CD4-positive, alpha-beta T cell (primary cell): ENCODE measurements around the gene ZNF318. TPM values are rescaled to one million over a fixed set of nuclear protein-coding genes. Genes with fewer than 3 reads are reported as not detected.
"Not testable (repeated sequence)": the region's sequence is repeated elsewhere in the genome, so short reads cannot be mapped to it uniquely, and the experiment has no call there.

ENCODE experiments used
- ATAC-seq: fragments of 200-7000 bp; cut with Tn5 transposase; one replicate; pipeline ENCODE4 v1.10.0; 2022; ENCODE audit warnings: mild to moderate bottlenecking; ENCODE audit not compliant: poor library complexity
- CTCF ChIA-PET: fragments of 350-600 bp; sonication (Branson Sonifier 250); formaldehyde crosslinking; loops from one replicate; lab custom pipeline; 2021; ENCODE audit warnings: antibody characterized with exemption, inconsistent platforms; lab: Charles Lee
- POLR2A ChIA-PET: fragments of 350-600 bp; sonication (Branson Sonifier 250); formaldehyde crosslinking; loops from one replicate; lab custom pipeline; 2021; ENCODE audit warnings: antibody characterized with exemption, inconsistent platforms; lab: Charles Lee
- DNase-seq, 14 experiments: peaks; one replicate each; pipeline ENCODE4 v3.0.0-alpha.2; 2013 to 2020; ENCODE audit warnings: mixed read lengths in 2 of 14
- H3K27ac ChIP-seq, 2 donors: one replicate each; pipeline versions ENCODE4 v1.5.1 to v1.7.0; 2013; ENCODE audit warnings: low read length in 2 of 2, low read depth in 1 of 2, mild to moderate bottlenecking in 1 of 2
- H3K27me3 ChIP-seq, 2 experiments: 1 replicate in 1 of 2; 2 replicates in 1 of 2; pipeline versions ENCODE4 v1.6.1 to v1.7.0; 2013; ENCODE audit warnings: low read length in 2 of 2, control low read depth in 1 of 2, mild to moderate bottlenecking in 1 of 2, moderate library complexity in 1 of 2; ENCODE audit not compliant: insufficient read depth in 2 of 2, control insufficient read depth in 1 of 2
- H3K36me3 ChIP-seq: one replicate; pipeline ENCODE4 v1.6.1; 2013; ENCODE audit warnings: low read length, control low read depth; ENCODE audit not compliant: insufficient read depth
- H3K4me1 ChIP-seq: one replicate; pipeline ENCODE4 v1.6.1; 2013; ENCODE audit warnings: low read length, control low read depth; ENCODE audit not compliant: insufficient read depth
- H3K4me3 ChIP-seq: one replicate; pipeline ENCODE4 v1.5.1; 2013; ENCODE audit warnings: mild to moderate bottlenecking, low read length, moderate library complexity
- H3K9me3 ChIP-seq, 2 experiments: 1 replicate in 1 of 2; 2 replicates in 1 of 2; pipeline versions ENCODE4 v1.6.1 to v1.7.0; 2013; ENCODE audit warnings: low read length in 2 of 2, mild to moderate bottlenecking in 2 of 2, control low read depth in 1 of 2, moderate library complexity in 1 of 2; ENCODE audit not compliant: control insufficient read depth in 1 of 2, insufficient read depth in 1 of 2
- H3K27ac Mint-ChIP-seq: one replicate; pipeline ENCODE4 v1.8.0; 2020; ENCODE audit warnings: mixed read lengths
- H3K27me3 Mint-ChIP-seq: one replicate; pipeline ENCODE4 v1.8.0; 2021; ENCODE audit warnings: mixed read lengths
- H3K36me3 Mint-ChIP-seq: one replicate; pipeline ENCODE4 v1.8.0; 2021; ENCODE audit warnings: low read depth, mixed read lengths
- H3K4me1 Mint-ChIP-seq: one replicate; pipeline ENCODE4 v1.8.0; 2021; ENCODE audit warnings: low read depth, mixed read lengths
- H3K4me3 Mint-ChIP-seq: one replicate; pipeline ENCODE4 v1.8.0; 2020; ENCODE audit warnings: mild to moderate bottlenecking, mixed read lengths
- H3K9me3 Mint-ChIP-seq: one replicate; pipeline ENCODE4 v1.8.0; 2020; ENCODE audit warnings: mixed read lengths
- intact Hi-C, 2 experiments: fragments of 100-400 bp; cut with DNase I in 1 of 2; cut with micrococcal nuclease in 1 of 2; formaldehyde crosslinking; loops; one replicate each; pipeline versions ENCODE4 v1.15.1 to v1.9.0; 2023 to 2025; cut with DNase I, micrococcal nuclease
- total RNA-seq, 174 experiments: library from RNA in 2 of 174; stranded (reverse) in 2 of 174; gene quantifications; one replicate each; pipeline ENCODE4 v1.2.3 and lab custom pipeline; 2021 to 2026
- TF ChIP-seq, protein P1 (sequence below): fragments of 200-600 bp; IDR thresholded peaks from one replicate; pipeline ENCODE4 v1.8.0; 2022; ENCODE audit warnings: antibody characterized with exemption, mild to moderate bottlenecking

The ZNF318 gene
- total RNA-seq, 2 experiments from 2014 or later: 20.4 TPM

DNA sequence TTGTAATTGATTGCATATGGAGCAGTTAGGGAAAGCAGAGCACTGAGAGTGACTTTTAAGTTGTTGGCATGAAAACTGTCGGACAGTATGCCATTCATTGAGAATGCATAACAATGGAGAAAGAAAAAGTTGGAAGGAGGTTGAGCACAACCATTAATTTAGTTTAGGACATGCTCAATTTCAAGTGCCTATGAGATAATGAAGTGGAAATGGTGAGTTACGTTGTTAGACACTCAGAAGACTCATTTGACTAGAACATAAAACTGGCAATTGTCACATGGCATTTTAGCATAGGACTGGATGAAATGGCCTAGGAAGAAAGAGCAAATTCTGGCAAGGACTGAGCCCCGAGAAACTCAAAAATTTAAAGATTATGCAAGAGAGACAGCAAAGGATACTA, 22.0 kb downstream of the ZNF318 start:
- Mint-ChIP-seq H3K9me3 (no peaks in the 10 kb centered on the region), H3K36me3 (peaks cover 48% of the 10 kb centered on the region), H3K4me3 (no peak overlapping the region), H3K4me1 (peaks cover 1% of the 10 kb centered on the region), H3K27ac (no peak overlapping the region), H3K27me3 (no peaks in the 10 kb centered on the region)
- no peaks in the 10 kb centered on the region for H3K4me1 ChIP-seq
- TF ChIP-seq, protein P1, sequence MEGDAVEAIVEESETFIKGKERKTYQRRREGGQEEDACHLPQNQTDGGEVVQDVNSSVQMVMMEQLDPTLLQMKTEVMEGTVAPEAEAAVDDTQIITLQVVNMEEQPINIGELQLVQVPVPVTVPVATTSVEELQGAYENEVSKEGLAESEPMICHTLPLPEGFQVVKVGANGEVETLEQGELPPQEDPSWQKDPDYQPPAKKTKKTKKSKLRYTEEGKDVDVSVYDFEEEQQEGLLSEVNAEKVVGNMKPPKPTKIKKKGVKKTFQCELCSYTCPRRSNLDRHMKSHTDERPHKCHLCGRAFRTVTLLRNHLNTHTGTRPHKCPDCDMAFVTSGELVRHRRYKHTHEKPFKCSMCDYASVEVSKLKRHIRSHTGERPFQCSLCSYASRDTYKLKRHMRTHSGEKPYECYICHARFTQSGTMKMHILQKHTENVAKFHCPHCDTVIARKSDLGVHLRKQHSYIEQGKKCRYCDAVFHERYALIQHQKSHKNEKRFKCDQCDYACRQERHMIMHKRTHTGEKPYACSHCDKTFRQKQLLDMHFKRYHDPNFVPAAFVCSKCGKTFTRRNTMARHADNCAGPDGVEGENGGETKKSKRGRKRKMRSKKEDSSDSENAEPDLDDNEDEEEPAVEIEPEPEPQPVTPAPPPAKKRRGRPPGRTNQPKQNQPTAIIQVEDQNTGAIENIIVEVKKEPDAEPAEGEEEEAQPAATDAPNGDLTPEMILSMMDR: no peak
- peaks cover 62% of the 10 kb centered on the region for H3K36me3 ChIP-seq
- H3K4me3 ChIP-seq: no peak overlapping the region
- no peaks in the 10 kb centered on the region for H3K27me3 ChIP-seq
- POLR2A ChIA-PET: no interaction called here
- intact Hi-C loops: loop anchor here in 1 of 2 experiments (10.0 kb wide), 1 partner anchor 53 kb away; the partner anchor contains the start of gene SLC22A7
- CTCF ChIA-PET: no interaction called here
- no peak for ATAC-seq
- no peak for DNase-seq
- H3K9me3 ChIP-seq: no peaks in the 10 kb centered on the region
- no peak overlapping the region for H3K27ac ChIP-seq

DNA sequence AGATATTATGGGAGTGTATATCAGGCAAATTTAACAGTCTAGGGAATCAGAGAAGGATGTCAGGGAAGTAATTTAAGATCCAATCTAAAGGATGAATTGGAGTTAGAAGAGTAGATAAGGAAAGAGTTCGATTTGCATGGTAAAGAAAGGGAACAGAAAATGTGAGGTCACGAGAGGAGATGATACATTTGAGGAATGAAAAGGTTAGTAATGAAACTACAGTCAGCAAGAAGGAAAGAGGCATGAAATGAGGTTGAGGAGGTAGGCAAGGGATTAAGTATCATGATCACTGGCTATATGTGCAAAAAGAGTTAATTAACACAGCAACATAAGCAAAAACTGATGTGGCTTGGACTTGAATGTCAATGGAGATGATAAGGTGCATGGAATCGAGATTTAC, 22.4 kb downstream of the ZNF318 start:
- H3K27ac ChIP-seq: no peak overlapping the region
- ChIA-PET POLR2A (no interaction called here), CTCF (no interaction called here)
- peaks cover 64% of the 10 kb centered on the region for H3K36me3 ChIP-seq
- Mint-ChIP-seq H3K9me3 (no peaks in the 10 kb centered on the region), H3K27ac (no peak overlapping the region), H3K4me1 (no peaks in the 10 kb centered on the region), H3K36me3 (peaks cover 48% of the 10 kb centered on the region), H3K27me3 (no peaks in the 10 kb centered on the region), H3K4me3 (no peak overlapping the region)
- no peak overlapping the region for H3K4me3 ChIP-seq
- no peaks in the 10 kb centered on the region for H3K4me1 ChIP-seq
- ATAC-seq (no peak), DNase-seq (no peak)
- no peaks in the 10 kb centered on the region for H3K27me3 ChIP-seq
- TF ChIP-seq, protein P1: no peak
- no peaks in the 10 kb centered on the region for H3K9me3 ChIP-seq
- intact Hi-C loops: loop anchor here in 1 of 2 experiments (10.0 kb wide), 1 partner anchor 52 kb away; the partner anchor contains the start of gene SLC22A7

DNA sequence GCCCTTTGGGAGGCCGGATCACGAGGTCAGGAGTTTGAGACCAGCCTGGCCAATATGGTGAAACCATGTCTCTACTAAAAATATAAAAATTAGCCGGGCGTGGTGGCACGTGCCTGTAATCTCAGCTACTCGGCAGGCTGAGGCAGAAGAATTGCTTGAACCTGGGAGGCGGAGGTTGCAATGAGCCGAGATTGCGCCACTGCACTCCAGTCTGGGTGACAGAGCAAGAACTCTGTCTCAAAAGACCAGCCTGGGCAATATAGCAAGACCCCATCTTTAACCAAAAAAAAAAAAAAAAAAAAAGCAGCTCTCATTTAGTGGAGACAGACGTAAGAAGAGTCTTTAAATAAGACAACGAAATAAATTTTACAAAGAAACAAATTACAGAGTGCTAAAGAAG, 23.2 kb downstream of the ZNF318 start:
- H3K4me1 Mint-ChIP-seq, H3K27me3 Mint-ChIP-seq, H3K27ac ChIP-seq, H3K27ac Mint-ChIP-seq, H3K9me3 Mint-ChIP-seq, ATAC-seq, POLR2A ChIA-PET, H3K4me3 Mint-ChIP-seq, DNase-seq, H3K4me1 ChIP-seq, H3K9me3 ChIP-seq, H3K27me3 ChIP-seq, H3K4me3 ChIP-seq: not testable (repeated sequence)
- CTCF ChIA-PET: interaction anchor here (0.7 kb wide), 1 partner anchor 189 kb away, joined by 3 read pairs; no protein-coding TSS in a partner anchor
- H3K36me3 ChIP-seq: peaks cover 64% of the 10 kb centered on the region
- intact Hi-C loops: loop anchor here in 1 of 2 experiments (10.0 kb wide), 1 partner anchor 51 kb away; the partner anchor contains the start of gene SLC22A7
- peaks cover 48% of the 10 kb centered on the region for H3K36me3 Mint-ChIP-seq

DNA sequence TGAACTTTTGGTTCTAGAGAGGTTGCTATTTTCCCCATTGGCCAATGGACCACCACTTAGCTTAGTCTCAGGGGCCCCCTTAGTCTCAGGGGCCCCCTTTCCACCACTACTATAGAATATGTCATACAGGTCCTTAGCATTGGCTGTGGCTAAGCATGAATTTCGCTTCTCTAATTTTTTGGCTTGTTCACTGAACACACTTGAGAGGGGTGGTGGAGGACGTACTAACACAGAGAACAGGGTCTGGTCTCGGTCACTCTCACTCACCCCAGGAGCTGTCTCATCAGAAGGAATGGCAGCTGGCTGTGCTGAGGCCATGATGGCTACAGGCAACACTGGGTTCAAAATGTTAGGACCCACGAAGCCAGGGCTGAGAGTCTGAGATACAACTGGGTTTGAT, 30.3 kb downstream of the ZNF318 start:
- TF ChIP-seq, protein P1: no peak
- Mint-ChIP-seq H3K9me3 (no peaks in the 10 kb centered on the region), H3K27me3 (no peaks in the 10 kb centered on the region), H3K4me1 (peaks cover 9% of the 10 kb centered on the region), H3K36me3 (peaks cover 87% of the 10 kb centered on the region), H3K27ac (peak overlapping the region; percentile 2), H3K4me3 (no peak overlapping the region)
- Histone ChIP-seq H3K27ac (no peak overlapping the region), H3K4me3 (no peak overlapping the region), H3K9me3 (no peaks in the 10 kb centered on the region), H3K27me3 (no peaks in the 10 kb centered on the region), H3K36me3 (peaks cover 64% of the 10 kb centered on the region), H3K4me1 (no peaks in the 10 kb centered on the region)
- ChIA-PET POLR2A (interaction anchor here (0.7 kb wide), 1 partner anchor 284 kb away, joined by 4 read pairs; no protein-coding TSS in a partner anchor), CTCF (interaction anchor here (1.1 kb wide), 1 partner anchor 59 kb away, joined by 3 read pairs; no protein-coding TSS in a partner anchor)
- DNase-seq (no peak), ATAC-seq (no peak)
- intact Hi-C loops: loop anchor here in 1 of 2 experiments (5.0 to 10.0 kb wide), 2 partner anchors 72 to 434 kb away; no protein-coding TSS in a partner anchor
